HG03175 (cell line): ENCODE measurements around the gene DNAJC6.

Source experiments
- ATAC-seq: cut with Tn5 transposase; IDR thresholded peaks from one replicate; pipeline ENCODE4 v1.9.1; 2021; ENCODE audit warnings: mild to moderate bottlenecking, moderate library complexity; ENCODE audit not compliant: unreplicated experiment

DNAJC6 gene

GRCh38 chr1:65399003-65399402 lies 89.7 kb downstream of the DNAJC6 start:
- ATAC-seq = no peak

GRCh38 chr1:65401612-65402011 lies 92.3 kb downstream of the DNAJC6 start:
- ATAC-seq = no peak

- ATAC-seq = no peak
Measured at GRCh38 chr1:65404941-65405340, 95.6 kb downstream of the DNAJC6 start.

GRCh38 chr1:65407877-65408276 lies 98.5 kb downstream of the DNAJC6 start:
- ATAC-seq = no peak

GRCh38 chr1:65409314-65409713 lies 100.0 kb downstream of the DNAJC6 start:
- no peak for ATAC-seq

GRCh38 chr1:65409816-65410326 lies 100.5 kb downstream of the DNAJC6 start:
- ATAC-seq = no peak

GRCh38 chr1:65412256-65412983 lies 103.1 kb downstream of the DNAJC6 start:
- no peak for ATAC-seq

GRCh38 chr1:65412984-65413375 lies 103.6 kb downstream of the DNAJC6 start:
- no peak for ATAC-seq

GRCh38 chr1:65414538-65414937 lies 105.2 kb downstream of the DNAJC6 start:
- ATAC-seq = no peak

- ATAC-seq = no peak
Measured at GRCh38 chr1:65416767-65417166, 107.4 kb downstream of the DNAJC6 start.

- ATAC-seq = no peak
Measured at GRCh38 chr1:65417729-65418128, 108.4 kb downstream of the DNAJC6 start.

- ATAC-seq = no peak
Measured at GRCh38 chr1:65418522-65419185, 109.3 kb downstream of the DNAJC6 start.

- peak; percentile 90 for ATAC-seq
Measured at GRCh38 chr1:65419681-65420589, 110.6 kb downstream of the DNAJC6 start.

- peak; percentile 7 for ATAC-seq
Measured at GRCh38 chr1:65420590-65421350, 111.4 kb downstream of the DNAJC6 start, which contains the start of the genes LEPR and LEPROT. TSS of gene LEPR (plus strand) at chr1:65420668. CDS start at chr1:65565566, 144,898 bp downstream. TSS of gene LEPROT (plus strand) at chr1:65420668. CDS start at chr1:65420725, 57 bp downstream.

- no peak for ATAC-seq
Measured at GRCh38 chr1:65421351-65422025, 112.1 kb downstream of the DNAJC6 start.

GRCh38 chr1:65422241-65423203 lies 113.2 kb downstream of the DNAJC6 start:
- no peak for ATAC-seq

- no peak for ATAC-seq
Measured at GRCh38 chr1:65423884-65424572, 114.7 kb downstream of the DNAJC6 start.

- ATAC-seq = no peak
Measured at GRCh38 chr1:65424573-65424889, 115.2 kb downstream of the DNAJC6 start.
